Measurements from ENCODE around the gene SIKE1.
"Not testable (repeated sequence)": the region's sequence is repeated elsewhere in the genome, so short reads cannot be mapped to it uniquely, and the experiment has no call there.

Gene SIKE1

GRCh38 chr1:114780344-114781226 lies at the start of gene SIKE1:
TSS of gene SIKE1 (minus strand) at chr1:114780685. CDS start at chr1:114780607, 78 bp downstream.
- peak; percentile 81 to 87 (median 84) for DNase-seq

- DNase-seq, result not testable (repeated sequence)
These were observed 49.6 kb upstream of the SIKE1 start for GRCh38 chr1:114830075-114830474.

GRCh38 chr1:114828251-114828650 lies 47.8 kb upstream of the SIKE1 start:
- no peak for DNase-seq

GRCh38 chr1:114821978-114822377 lies 41.5 kb upstream of the SIKE1 start:
- DNase-seq, result no peak

- no peak for DNase-seq
These were observed 39.9 kb upstream of the SIKE1 start for GRCh38 chr1:114820392-114820791.

GRCh38 chr1:114819869-114820268 lies 39.4 kb upstream of the SIKE1 start:
- DNase-seq, result no peak

GRCh38 chr1:114804449-114804848 lies 24.0 kb upstream of the SIKE1 start:
- DNase-seq, result not testable (repeated sequence)

- DNase-seq, result no peak
These were observed 22.5 kb upstream of the SIKE1 start for GRCh38 chr1:114803001-114803400.

- DNase-seq, result no peak
These were observed 13.6 kb upstream of the SIKE1 start for GRCh38 chr1:114794038-114794437.

- not testable (repeated sequence) for DNase-seq
These were observed 10.1 kb upstream of the SIKE1 start for GRCh38 chr1:114790581-114790980.

- DNase-seq, result not testable (repeated sequence)
These were observed 6.0 kb upstream of the SIKE1 start for GRCh38 chr1:114786440-114786839.

- DNase-seq, result no peak
These were observed 2.0 kb upstream of the SIKE1 start for GRCh38 chr1:114782476-114782875.

- no peak for DNase-seq
These were observed 763 bp downstream of the SIKE1 start for GRCh38 chr1:114779722-114780121.

GRCh38 chr1:114776726-114777125 lies 3.8 kb downstream of the SIKE1 start:
- not testable (repeated sequence) for DNase-seq

- DNase-seq, result no peak
These were observed 8.5 kb downstream of the SIKE1 start for GRCh38 chr1:114771992-114772391.

- DNase-seq, result no peak
These were observed 9.5 kb downstream of the SIKE1 start for GRCh38 chr1:114770989-114771388.

GRCh38 chr1:114764689-114765088 lies 15.8 kb downstream of the SIKE1 start:
- DNase-seq, result no peak

GRCh38 chr1:114758256-114758832 lies 22.1 kb downstream of the SIKE1 start:
- DNase-seq, result peak in 2 of 3 donors; percentile 15 to 37

GRCh38 chr1:114757455-114758255 lies 22.8 kb downstream of the SIKE1 start, which contains the start of gene CSDE1:
TSS of gene CSDE1 (minus strand) at chr1:114757984. CDS start at chr1:114739890, 18,094 bp downstream.
- peak; percentile 98 to 100 (median 100) for DNase-seq

GRCh38 chr1:114756949-114757454 lies 23.5 kb downstream of the SIKE1 start:
- DNase-seq, result peak; percentile 83 to 87 (median 85)

GRCh38 chr1:114756009-114756892 lies 24.2 kb downstream of the SIKE1 start:
- peak in 1 of 3 donors; percentile 33 for DNase-seq
